ENCODE measurements around the gene LMTK2.
"Not testable (repeated sequence)": the region's sequence is repeated elsewhere in the genome, so short reads cannot be mapped to it uniquely, and the experiment has no call there.

The LMTK2 gene

DNA sequence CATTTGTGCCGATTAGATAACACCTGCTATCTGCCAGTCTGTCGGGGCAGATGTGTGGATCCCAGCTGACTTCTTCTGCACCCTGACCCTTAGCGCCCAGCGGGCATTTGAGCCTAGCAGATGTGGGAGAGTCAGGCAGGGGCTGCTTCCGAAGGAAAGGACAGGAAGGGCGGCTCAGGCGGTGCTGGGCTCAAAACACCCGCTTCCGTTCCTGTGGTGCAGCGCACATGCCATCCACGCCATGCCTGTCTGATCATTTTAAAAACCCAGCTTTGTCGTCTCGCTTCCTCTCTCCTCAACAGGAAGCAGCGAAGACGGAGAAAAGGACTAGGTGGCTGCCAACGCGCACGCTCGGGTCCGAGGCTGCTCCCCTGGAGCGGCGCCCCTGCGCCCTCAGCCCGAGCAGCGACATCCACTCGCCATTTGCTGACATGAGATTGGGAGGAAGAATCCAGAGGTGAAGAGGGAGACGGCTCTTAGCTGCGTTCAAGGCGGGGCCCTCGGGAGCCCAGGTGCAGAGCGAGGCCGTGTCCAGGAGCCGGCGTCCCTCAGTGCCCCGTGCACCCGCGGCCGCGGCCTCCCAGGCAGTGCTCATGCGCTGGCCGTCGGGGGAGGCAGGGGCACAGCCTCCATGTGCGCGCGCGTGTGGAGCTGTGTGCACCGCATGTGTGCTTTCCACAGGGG is 98.6 kb downstream of the LMTK2 start:
- no peak for DNase-seq

DNA sequence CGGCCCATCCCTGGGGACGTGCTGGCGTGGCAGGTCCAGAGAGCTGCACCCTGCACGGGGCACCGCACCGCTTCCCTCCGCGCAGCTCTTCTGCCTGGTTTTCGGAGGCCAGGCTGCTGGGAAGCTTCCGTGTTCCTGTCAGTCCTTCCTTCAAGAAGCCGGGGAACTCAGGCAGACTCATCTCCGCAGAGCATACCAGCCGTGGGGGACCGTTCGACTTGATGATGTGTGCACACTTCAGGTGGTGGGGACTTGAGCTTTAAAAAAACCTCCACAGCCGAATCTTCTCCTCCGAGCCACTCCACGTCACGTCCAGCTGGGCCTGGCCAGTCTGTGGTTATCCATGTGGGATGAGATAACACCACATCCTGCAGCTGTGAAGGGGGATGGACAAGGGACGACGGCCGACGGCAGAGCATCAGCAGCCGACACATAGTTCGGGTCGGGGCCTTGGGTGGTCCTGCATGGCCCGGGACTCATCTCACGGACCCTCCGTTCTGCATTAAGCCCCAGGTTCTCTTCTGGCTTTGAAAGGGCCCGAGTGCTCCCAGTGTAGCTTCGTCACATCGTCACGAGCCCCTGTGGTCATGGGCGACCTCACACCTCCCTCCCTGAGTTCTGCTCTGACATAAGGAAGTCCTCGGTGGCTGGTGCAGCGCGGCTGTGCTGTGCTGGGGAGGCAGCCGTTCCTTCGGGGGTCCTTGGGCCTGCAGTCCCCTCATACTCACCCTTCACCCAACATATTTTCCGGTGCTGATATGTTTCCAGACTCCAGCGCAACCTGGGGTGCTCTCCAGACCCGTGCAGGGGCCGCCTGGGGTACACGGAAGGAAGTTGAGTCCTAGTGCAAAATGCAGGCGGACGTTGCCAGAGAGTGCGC is 100.0 kb downstream of the LMTK2 start:
- DNase-seq, result no peak

DNA sequence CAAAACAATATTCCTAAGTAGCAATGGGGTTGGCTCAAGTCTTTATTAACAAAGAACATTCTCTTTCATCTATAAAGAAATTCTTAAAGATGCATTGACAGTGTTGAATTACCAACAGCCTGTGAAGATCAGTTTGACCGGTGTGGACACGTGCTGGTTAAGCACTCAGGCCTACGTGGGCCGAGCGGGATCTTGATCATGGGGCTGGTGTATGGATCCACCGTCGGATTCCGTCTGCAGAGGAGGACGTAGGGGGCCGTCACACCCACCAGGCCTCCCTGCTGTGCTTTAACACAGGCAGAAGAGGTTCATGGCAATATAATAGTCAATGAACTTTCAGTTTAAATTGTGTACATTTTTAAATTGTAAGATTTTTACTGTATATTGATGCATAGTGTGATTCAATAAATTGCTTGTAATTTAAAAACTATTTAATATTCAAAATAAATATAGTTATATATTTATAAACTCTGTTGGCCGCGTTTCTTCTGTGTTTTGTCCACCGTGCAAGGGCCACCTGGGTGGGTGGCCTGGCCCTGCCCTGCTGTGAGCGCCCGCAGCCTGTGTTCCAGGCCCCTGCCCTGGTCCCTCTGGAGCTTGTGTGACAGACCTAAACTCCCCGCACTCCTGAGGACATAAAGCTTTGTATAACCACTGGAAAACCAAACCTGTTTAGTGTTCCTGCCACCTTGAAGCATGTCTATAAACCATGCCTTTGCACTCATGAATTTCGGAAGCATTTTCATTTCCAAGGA is 102.7 kb downstream of the LMTK2 start:
- DNase-seq, result no peak

DNA sequence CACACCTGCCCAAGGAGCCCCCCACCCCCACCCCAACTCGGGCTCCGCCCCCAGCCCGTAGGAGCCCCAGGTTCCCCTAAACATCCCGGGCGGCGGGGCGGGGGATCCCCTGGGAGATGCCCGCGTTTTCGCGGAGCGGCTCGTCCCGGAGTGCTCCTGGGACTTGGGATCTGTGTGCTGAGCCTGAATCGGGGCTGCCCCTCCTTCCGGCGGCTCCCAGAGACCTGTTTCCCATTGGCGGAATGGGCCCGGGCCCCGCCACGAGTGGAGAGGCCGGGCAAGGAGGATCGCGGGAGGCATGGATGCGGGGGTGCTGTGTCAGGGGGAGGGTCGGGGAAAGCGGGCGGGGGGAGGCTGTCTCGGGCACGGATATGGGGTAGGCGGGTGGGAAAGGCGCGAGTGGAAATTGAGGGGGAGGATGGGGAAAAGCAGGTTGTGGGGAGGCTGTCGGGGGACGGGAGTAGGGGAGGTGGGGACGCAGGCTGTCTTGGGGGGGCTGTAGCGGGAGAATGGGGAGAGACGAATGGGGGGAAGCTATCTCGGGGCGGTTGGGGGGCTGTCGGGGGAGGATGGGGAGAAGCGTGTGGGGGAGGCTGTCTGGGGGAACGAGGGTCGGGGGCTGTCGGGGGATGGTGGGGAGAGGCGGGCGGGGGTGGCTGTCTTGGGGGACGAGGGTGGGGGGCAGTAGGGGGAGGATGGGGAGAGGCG is 104.0 kb downstream of the LMTK2 start:
- DNase-seq, result peak; percentile 2

DNA sequence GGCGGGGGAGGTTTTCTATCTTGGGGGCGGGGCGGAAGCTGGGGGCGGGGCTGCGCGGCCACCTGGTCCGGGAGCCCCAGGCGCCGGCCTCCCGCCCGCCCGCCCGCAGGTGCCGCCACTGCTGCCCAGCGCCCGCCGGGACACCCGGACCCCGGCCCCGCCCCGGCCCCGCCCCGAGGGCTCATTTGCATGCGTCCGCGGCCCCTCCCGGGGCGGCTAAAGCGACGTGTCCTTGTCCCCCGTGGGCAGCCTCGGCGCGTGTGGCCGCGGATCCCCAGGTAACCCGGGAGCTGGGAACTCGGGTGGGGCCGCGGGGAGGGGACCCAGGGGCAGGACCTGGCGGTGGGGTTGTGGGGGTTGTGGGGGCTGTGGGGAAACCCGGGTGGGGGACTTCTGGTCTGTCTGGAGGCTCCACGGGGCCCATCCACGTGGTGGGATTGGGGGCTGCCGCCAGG is 104.6 kb downstream of the LMTK2 start, which contains the start of gene BHLHA15:
Gene BHLHA15 (plus strand): TSS at position 219 of the 455 bp plus-strand sequence. CDS start 871 bp downstream, outside the sequence.
- DNase-seq, result peak; percentile 34

- no peak for DNase-seq
Measured at GRCh38 chr7:98211676-98212531, 105.2 kb downstream of the LMTK2 start.

GRCh38 chr7:98212532-98213041 is 105.9 kb downstream of the LMTK2 start:
- no peak for DNase-seq

DNA sequence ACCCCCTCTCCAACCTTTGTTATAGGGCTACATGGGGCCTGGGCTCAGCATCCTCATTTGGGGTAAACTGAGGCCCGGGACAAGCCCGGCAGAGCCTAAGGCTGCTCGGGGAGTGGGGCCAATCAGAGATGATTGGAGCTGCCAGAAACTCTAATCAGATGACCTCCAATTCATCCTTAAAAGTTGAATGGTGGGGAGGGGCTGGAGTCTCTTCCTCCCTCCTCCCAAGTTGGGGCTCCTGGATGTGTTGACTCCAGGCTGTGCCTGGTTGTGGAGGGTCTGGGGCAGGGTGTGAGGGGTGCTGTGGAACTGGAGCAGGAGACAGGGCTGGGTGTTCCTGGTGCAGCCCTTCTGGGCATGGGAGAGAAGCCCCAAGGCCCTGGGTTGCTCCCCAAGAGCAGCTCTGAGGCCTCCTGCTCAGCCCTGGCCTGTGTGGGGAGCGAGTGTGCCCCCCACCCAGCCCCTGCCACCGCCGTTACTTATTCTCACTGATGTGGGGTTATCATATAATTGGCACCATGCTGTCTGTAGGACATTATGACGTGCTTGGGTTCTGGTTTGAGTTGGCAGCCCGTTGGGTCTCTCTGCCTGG is 106.7 kb downstream of the LMTK2 start:
- DNase-seq, result no peak

- DNase-seq, result no peak
Measured at GRCh38 chr7:98213888-98214810, 107.5 kb downstream of the LMTK2 start.

GRCh38 chr7:98214811-98215321 is 108.2 kb downstream of the LMTK2 start:
- DNase-seq, result no peak

DNA sequence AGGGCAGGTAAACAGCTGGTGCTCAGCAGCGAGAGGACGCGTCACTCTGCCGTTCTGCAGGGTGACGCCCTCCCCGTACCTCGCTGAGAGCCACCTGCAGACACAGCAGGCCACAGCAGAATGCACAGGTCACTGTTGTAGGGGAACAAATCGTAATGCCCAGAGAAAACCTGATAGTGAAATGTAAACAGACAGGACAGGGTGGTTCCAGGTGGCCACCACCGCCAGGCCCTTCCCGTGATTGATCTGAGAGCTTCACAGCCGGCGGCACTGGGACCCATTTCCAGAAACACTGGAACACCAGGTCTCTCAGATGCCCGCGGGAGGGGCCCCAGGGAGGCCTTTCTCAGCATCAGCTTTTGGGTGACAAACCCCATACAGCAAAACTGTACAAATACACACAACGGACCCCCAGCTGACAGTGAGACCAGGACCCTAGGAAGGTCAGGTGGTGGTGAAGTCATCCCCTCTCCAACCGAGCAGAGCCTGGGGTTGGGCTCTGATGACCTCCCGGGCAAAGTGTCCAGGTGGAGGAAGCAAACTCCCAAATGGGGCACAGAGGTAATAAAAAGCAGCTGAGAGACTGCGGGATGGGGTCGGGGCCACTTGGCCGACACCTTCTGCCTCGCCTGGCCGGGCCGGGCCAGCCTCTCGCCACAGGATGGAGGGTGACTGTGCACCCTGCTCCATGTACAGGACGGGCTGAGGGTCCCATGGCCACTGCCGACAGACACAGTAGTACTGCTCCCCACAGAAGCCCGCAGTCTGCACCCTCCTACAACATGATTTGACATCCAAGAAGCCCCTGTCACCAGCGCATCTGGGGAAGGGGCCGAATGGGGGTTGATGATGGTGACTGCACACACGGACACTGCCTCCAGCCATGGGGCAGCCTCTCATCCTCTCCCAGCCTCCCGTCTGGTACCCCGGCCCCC is 109.2 kb downstream of the LMTK2 start:
- DNase-seq, result peak; percentile 46

- DNase-seq, result no peak
Measured at GRCh38 chr7:98216941-98217622, 110.4 kb downstream of the LMTK2 start.

DNA sequence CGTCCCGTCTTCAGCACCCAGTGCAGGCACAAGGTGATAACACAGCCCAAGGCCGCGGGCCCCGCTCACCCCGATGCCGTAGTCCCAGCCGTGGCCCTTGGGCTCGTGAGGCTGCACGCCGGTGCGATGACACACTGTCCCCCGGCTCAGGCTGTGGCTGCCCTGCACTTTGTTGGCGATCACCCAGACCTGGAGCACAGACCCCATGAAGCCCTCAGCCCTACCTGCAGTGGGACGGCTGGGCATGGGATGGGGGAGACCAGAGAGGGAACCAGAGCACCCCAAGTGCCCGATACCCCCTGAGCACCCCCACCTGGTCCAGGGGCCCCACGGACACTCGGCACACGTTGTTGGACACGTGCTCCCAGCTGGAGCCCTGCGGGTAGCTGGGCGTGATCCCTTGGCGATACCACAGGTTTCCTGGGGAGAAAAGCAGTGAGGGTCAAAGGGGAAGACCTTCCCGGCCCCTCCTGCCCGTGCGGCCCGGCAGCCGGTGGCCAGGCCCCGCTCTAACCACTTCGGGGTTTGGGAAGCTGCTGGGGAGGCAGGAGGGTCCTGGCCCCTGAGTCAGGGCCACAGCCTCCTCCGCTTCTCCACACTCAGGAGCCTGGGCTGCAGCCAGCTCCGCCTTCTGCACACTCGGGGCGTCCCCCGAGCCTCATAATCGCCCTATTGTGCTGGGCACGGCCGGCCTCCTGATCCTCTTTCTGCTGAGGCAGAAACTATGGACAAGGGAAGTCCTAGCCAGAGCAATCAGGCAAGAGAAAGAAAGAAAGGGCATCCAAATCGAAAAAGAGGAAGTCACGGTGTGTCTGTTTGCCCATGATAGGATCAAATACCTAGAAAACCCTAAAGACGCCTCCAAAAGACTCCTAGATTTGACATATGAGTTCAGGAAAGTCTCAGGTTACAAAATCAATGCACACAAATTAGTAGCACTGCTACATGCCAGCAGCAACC is 111.2 kb downstream of the LMTK2 start:
- no peak for DNase-seq

DNA sequence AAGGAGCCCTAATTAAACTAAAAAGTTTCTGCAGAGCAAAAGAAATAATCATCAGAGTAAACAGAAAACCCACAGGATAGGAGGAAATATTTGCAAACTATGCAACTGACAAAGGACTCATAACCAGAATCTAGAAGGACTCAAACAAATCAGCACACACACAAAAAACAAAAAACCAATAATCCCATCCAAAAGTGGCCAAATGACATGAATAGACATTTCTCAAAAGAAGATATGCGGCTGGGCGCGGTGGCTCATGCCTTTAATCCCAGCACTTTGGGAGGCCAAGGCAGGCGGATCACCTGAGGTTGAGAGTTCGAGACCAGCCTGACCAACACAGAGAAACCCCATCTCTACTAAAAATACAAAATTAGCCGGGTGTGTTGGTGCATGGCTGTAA is 112.7 kb downstream of the LMTK2 start:
- DNase-seq, result not testable (repeated sequence)

- no peak for DNase-seq
Measured at GRCh38 chr7:98221611-98222532, 115.2 kb downstream of the LMTK2 start.
